Type B pancreatic cell (in vitro differentiated cells): ENCODE measurements around the gene NOL6. TPM values are rescaled to one million over a fixed set of nuclear protein-coding genes. Genes with fewer than 3 reads are reported as not detected.

ENCODE experiments used
- DNase-seq: peaks from one replicate; pipeline ENCODE4 v3.0.0; 2021; ENCODE audit warnings: mixed read lengths; ENCODE audit not compliant: unreplicated experiment; ENCODE audit errors: extremely low spot score
- H3K27ac Mint-ChIP-seq: 2 replicates; pipeline ENCODE4 v1.8.0; 2021; ENCODE audit warnings: mild to moderate bottlenecking, mixed read lengths
- H3K27me3 Mint-ChIP-seq: 2 replicates; pipeline ENCODE4 v1.8.0; 2021; ENCODE audit warnings: mixed read lengths
- H3K36me3 Mint-ChIP-seq: 2 replicates; pipeline ENCODE4 v1.8.0; 2021; ENCODE audit warnings: mixed read lengths
- H3K4me1 Mint-ChIP-seq: one replicate; pipeline ENCODE4 v1.8.0; 2021; ENCODE audit warnings: mixed read lengths; ENCODE audit not compliant: unreplicated experiment
- H3K4me3 Mint-ChIP-seq: 2 replicates; pipeline ENCODE4 v1.8.0; 2021; ENCODE audit warnings: mild to moderate bottlenecking, mixed read lengths
- H3K9me3 Mint-ChIP-seq: 2 replicates; pipeline ENCODE4 v1.8.0; 2021; ENCODE audit warnings: mixed read lengths
- microRNA-seq: library from miRNA; unstranded; fragments of <30 nt; microRNA quantifications from one replicate; pipeline ENCODE4, GENCODE V29; 2020
- total RNA-seq: library from RNA; stranded (reverse); gene quantifications from 2 replicates; pipeline ENCODE4 v1.2.1, GENCODE V29; 2021; ENCODE audit warnings: low replicate concordance
- TF ChIP-seq, protein P1 (sequence below): fragments of 200-600 bp; sonication (generic); conservative IDR thresholded peaks from 2 replicates; pipeline ENCODE4 v1.5.0; 2021; ENCODE audit warnings: antibody characterized with exemption, mild to moderate bottlenecking

NOL6 gene
- total RNA-seq, 1 donor from 2014 or later, result 39.2 TPM

DNA sequence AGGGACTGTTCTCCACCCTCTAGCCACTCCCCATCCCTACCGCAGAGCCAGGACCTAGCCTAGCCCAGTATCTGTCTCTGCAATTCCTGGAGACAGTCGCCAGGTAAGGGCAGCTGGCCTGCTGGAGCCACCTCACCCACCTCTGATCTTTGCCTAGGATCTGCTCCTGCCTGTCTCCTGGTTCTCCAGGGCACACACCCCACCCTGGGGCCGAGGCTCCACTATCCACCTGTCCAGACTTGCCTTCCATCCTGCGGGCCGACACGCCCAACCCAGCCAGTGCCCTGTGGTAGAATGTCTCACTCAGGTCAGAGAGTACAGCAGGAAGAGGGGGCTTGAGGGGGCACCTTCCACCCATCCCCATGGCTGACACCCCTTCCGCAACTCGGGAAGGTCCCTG is 55.6 kb downstream of the NOL6 start:
- H3K9me3 Mint-ChIP-seq, result no peaks in the 10 kb centered on the region
- DNase-seq, result no peak
- H3K4me1 Mint-ChIP-seq, result peaks cover 13% of the 10 kb centered on the region
- H3K36me3 Mint-ChIP-seq, result no peaks in the 10 kb centered on the region
- TF ChIP-seq, protein P1, sequence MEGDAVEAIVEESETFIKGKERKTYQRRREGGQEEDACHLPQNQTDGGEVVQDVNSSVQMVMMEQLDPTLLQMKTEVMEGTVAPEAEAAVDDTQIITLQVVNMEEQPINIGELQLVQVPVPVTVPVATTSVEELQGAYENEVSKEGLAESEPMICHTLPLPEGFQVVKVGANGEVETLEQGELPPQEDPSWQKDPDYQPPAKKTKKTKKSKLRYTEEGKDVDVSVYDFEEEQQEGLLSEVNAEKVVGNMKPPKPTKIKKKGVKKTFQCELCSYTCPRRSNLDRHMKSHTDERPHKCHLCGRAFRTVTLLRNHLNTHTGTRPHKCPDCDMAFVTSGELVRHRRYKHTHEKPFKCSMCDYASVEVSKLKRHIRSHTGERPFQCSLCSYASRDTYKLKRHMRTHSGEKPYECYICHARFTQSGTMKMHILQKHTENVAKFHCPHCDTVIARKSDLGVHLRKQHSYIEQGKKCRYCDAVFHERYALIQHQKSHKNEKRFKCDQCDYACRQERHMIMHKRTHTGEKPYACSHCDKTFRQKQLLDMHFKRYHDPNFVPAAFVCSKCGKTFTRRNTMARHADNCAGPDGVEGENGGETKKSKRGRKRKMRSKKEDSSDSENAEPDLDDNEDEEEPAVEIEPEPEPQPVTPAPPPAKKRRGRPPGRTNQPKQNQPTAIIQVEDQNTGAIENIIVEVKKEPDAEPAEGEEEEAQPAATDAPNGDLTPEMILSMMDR, result no peak
- H3K4me3 Mint-ChIP-seq, result no peak overlapping the region
- no peak overlapping the region for H3K27ac Mint-ChIP-seq
- H3K27me3 Mint-ChIP-seq, result peaks cover 8% of the 10 kb centered on the region

DNA sequence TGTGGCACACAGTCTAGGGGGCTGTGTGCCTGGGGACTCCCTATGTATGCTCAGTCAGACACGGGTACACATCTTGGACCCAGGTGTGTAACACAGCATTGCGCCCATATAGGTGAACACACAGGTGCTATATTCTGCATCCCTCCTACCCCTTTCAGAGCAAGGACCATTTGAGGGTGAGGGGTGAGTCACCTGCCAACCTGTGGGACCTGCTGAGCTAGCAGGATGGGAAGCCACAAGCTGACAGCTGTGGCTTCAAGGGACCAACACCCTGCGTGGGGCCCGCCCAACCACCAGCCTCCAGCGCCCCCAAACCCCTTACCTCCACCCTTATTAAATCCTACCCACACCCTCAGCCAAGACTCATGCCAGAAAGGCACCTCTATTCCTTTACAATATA is 56.7 kb downstream of the NOL6 start:
- Mint-ChIP-seq H3K4me1 (peaks cover 13% of the 10 kb centered on the region), H3K27me3 (peaks cover 8% of the 10 kb centered on the region), H3K4me3 (peak overlapping the region; percentile 62), H3K9me3 (no peaks in the 10 kb centered on the region), H3K27ac (peak overlapping the region; percentile 30), H3K36me3 (no peaks in the 10 kb centered on the region)
- DNase-seq, result no peak
- TF ChIP-seq, protein P1, result no peak

DNA sequence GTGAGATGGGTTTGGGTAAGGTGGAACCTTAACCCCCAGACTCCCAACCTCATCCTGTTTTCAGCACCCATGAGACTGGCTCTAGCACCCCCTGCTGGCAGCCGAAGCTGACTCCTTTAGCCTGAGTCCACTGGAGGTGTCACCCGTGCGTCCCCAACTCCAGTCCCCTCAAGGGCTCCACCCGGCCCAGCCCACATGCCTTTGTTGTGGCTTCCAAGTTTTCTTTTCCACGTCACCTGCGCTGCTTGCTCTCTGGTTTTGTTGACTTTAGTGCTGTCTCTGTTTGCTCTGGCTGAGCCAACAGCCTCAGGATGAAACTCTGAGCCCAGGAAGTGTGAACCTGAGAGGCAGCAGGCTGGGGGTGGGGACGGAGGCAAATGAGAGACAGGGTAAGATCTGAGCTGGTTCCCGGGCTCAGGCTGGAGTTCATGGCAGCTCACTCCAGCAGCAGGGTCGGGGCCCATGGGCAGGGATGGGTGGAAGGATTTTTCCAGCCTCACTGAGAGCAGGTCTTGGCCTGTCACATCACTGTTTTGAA is 58.2 kb downstream of the NOL6 start:
- DNase-seq, result peak; percentile 77
- H3K9me3 Mint-ChIP-seq, result no peaks in the 10 kb centered on the region
- TF ChIP-seq, protein P1, result peak; percentile 77
- peaks cover 13% of the 10 kb centered on the region for H3K4me1 Mint-ChIP-seq
- H3K27ac Mint-ChIP-seq, result peak overlapping the region; percentile 90
- peaks cover 8% of the 10 kb centered on the region for H3K27me3 Mint-ChIP-seq
- no peaks in the 10 kb centered on the region for H3K36me3 Mint-ChIP-seq
- H3K4me3 Mint-ChIP-seq, result peak overlapping the region; percentile 34

DNA sequence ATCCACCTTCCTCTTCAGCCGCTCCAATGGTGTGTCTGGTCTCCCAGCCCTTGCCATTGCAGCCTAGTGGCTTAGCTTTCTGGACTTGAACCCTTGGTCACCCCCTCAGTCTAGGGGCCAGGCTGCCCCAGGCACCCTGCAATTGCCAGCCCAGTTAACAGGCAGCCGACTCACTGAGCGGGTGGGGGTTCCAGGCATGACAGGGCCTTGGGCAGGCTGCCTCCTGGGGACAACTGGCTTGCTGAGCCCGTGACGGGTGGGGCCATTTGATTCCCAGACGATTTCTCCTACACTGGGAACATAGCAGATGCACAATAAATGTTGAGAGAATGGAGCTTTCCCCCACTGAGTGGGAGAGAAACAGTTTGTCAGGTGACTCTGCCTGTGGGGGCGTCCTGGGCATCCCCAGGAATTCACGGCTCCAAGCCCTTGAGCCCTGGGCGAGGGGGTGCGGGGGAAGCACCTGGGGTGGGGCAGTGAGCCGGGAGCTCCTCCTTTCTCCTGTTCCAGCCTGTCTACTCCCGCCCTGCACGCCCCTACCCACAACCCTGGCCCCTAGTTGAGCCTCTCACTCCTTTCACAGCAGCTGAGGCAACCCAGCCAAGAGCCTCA is 58.7 kb downstream of the NOL6 start:
- H3K36me3 Mint-ChIP-seq, result no peaks in the 10 kb centered on the region
- no peak for DNase-seq
- no peak overlapping the region for H3K4me3 Mint-ChIP-seq
- peaks cover 13% of the 10 kb centered on the region for H3K4me1 Mint-ChIP-seq
- H3K9me3 Mint-ChIP-seq, result no peaks in the 10 kb centered on the region
- H3K27ac Mint-ChIP-seq, result peak overlapping the region; percentile 90
- H3K27me3 Mint-ChIP-seq, result peaks cover 4% of the 10 kb centered on the region
- TF ChIP-seq, protein P1, result no peak

DNA sequence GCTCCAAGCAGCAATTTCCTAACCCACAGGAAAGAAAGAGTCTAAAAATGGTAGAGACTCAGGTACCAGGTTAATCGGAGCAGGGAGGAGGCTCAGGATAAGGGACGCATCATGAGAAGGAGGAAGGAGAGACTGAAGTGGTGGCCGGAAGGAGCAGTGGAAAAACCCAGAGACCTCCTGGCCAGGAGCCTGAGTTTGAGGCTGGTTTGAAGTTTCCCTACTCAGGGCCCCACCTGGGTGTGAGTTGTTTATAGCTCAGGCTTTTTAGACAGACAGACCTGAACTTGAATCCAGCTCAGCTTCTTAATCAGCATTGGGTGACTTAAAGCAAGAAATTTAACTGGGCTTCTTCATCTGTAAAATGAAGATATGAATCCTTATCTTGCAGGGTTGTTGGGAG is 59.5 kb downstream of the NOL6 start:
- DNase-seq, result no peak
- TF ChIP-seq, protein P1, result no peak
- Mint-ChIP-seq H3K4me1 (peaks cover 13% of the 10 kb centered on the region), H3K27me3 (peaks cover 4% of the 10 kb centered on the region), H3K4me3 (no peak overlapping the region), H3K36me3 (no peaks in the 10 kb centered on the region), H3K27ac (peak overlapping the region; percentile 6), H3K9me3 (no peaks in the 10 kb centered on the region)

Small RNA genes within 50 kb of the gene (microRNA-seq; reads per million reads assigned to microRNA genes)
- 0.83 reads per million for gene MIR6851

Other genes with a start within 250 kb of the NOL6 start
- not detected in 2 replicates for gene SPINK4, start 233.8 kb downstream of the NOL6 start, total RNA-seq
- 92.6 and 113 TPM in 2 replicates for gene BAG1, start 209.2 kb downstream of the NOL6 start, total RNA-seq
- 51.4 and 53.7 TPM in 2 replicates for gene CHMP5, start 208.9 kb downstream of the NOL6 start, total RNA-seq
- gene NFX1, start 183.4 kb downstream of the NOL6 start, total RNA-seq, result 34.1 and 36.4 TPM in 2 replicates
- 3.7 and 5.0 TPM in 2 replicates for gene AQP7, start 71.4 kb downstream of the NOL6 start, total RNA-seq
- gene AQP3, start 26.3 kb downstream of the NOL6 start, total RNA-seq, result 33.1 and 67.0 TPM in 2 replicates
- gene ANKRD18B, start 50.3 kb upstream of the NOL6 start, total RNA-seq, result 2.8 and 10.3 TPM in 2 replicates